Activated CD4-positive, alpha-beta T cell treated with anti-CD3 and anti-CD28 coated beads, Interleukin-2, amount 10 ng/mL, durations not matched to agents 7 days and 5 days (primary cell): ENCODE measurements around the gene KIN. TPM values are rescaled to one million over a fixed set of nuclear protein-coding genes. Genes with fewer than 3 reads are reported as not detected.
A peak's percentile ranks its signal among the peaks of the same experiment; 100 is the strongest.
"Not testable (repeated sequence)": the region's sequence is repeated elsewhere in the genome, so short reads cannot be mapped to it uniquely, and the experiment has no call there.

Source experiments
- CTCF ChIA-PET: fragments of 350-600 bp; sonication (Branson Sonifier 250); formaldehyde crosslinking; loops from one replicate; lab custom pipeline; 2021; ENCODE audit warnings: antibody characterized with exemption; lab: Charles Lee
- POLR2A ChIA-PET: fragments of 350-600 bp; sonication (Branson Sonifier 250); formaldehyde crosslinking; loops from one replicate; lab custom pipeline; 2021; ENCODE audit warnings: antibody characterized with exemption; lab: Charles Lee
- DNase-seq: peaks from one replicate; pipeline ENCODE4 v3.0.0-alpha.2; 2020
- H3K27ac Mint-ChIP-seq: one replicate; pipeline ENCODE4 v1.8.0; 2021; ENCODE audit warnings: mild to moderate bottlenecking, moderate library complexity, mixed read lengths
- H3K27me3 Mint-ChIP-seq: one replicate; pipeline ENCODE4 v1.8.0; 2021; ENCODE audit warnings: mixed read lengths
- H3K36me3 Mint-ChIP-seq: one replicate; pipeline ENCODE4 v1.8.0; 2021; ENCODE audit warnings: low read depth, mixed read lengths
- H3K4me1 Mint-ChIP-seq: one replicate; pipeline ENCODE4 v1.8.0; 2021; ENCODE audit warnings: mixed read lengths
- H3K4me3 Mint-ChIP-seq: one replicate; pipeline ENCODE4 v1.8.0; 2021; ENCODE audit warnings: mild to moderate bottlenecking, moderate library complexity, mixed read lengths
- H3K9me3 Mint-ChIP-seq: one replicate; pipeline ENCODE4 v1.8.0; 2021; ENCODE audit warnings: mixed read lengths
- total RNA-seq, 2 experiments: library from RNA; stranded (reverse); gene quantifications; one replicate each; pipeline ENCODE4 v1.2.3, GENCODE V29; 2021

Gene KIN
- total RNA-seq, 2 experiments from 2014 or later: 12.9 to 14.8 TPM

- peak; percentile 10 for DNase-seq
Observed at GRCh38 chr10:7788639-7789286, 970 bp upstream of the KIN start.

GRCh38 chr10:7787150-7787856 is 490 bp downstream of the KIN start:
- POLR2A ChIA-PET: interaction anchor here (0.6 kb wide), 1 partner anchor 11 kb away, joined by 3 read pairs; no protein-coding TSS in a partner anchor
- Mint-ChIP-seq H3K4me1 (peaks cover 47% of the 10 kb centered on the region), H3K27me3 (no peaks in the 10 kb centered on the region), H3K4me3 (no peak overlapping the region), H3K36me3 (peaks cover 20% of the 10 kb centered on the region), H3K27ac (no peak overlapping the region), H3K9me3 (no peaks in the 10 kb centered on the region)
- peak; percentile 10 for DNase-seq
- CTCF ChIA-PET: interaction anchor here (0.9 to 1.7 kb wide), 7 partner anchors 11 to 46 kb away, joined by 3 to 7 read pairs (median 4); partner anchors contain the start of gene TAF3

More at GRCh38 chr10:7788639-7789286, 970 bp upstream of the KIN start:
- no peaks in the 10 kb centered on the region for H3K9me3 Mint-ChIP-seq
- no peak overlapping the region for H3K4me3 Mint-ChIP-seq
- CTCF ChIA-PET: interaction anchor here (0.9 to 1.7 kb wide), 7 partner anchors 9 to 102 kb away, joined by 3 to 7 read pairs (median 4); partner anchors contain the start of gene TAF3
- H3K27me3 Mint-ChIP-seq: no peaks in the 10 kb centered on the region
- H3K27ac Mint-ChIP-seq: no peak overlapping the region
- peaks cover 51% of the 10 kb centered on the region for H3K4me1 Mint-ChIP-seq
- H3K36me3 Mint-ChIP-seq: peaks cover 30% of the 10 kb centered on the region
- POLR2A ChIA-PET: interaction anchor here (0.8 kb wide), 1 partner anchor 29 kb away, joined by 3 read pairs; the partner anchor contains the start of gene TAF3

- Mint-ChIP-seq H3K4me3 (no peak overlapping the region), H3K9me3 (no peaks in the 10 kb centered on the region), H3K27ac (no peak overlapping the region), H3K36me3 (peaks cover 13% of the 10 kb centered on the region), H3K27me3 (no peaks in the 10 kb centered on the region), H3K4me1 (peaks cover 38% of the 10 kb centered on the region)
- POLR2A ChIA-PET: interaction anchor here (0.6 kb wide), 1 partner anchor 277 kb away, joined by 5 read pairs; no protein-coding TSS in a partner anchor
- CTCF ChIA-PET: interaction anchor here (1.1 kb wide), 1 partner anchor 12 kb away, joined by 4 read pairs; no protein-coding TSS in a partner anchor
- no peak for DNase-seq
Observed at GRCh38 chr10:7786430-7786829, 1.4 kb downstream of the KIN start.

GRCh38 chr10:7782194-7782593 is 5.6 kb downstream of the KIN start:
- H3K27ac Mint-ChIP-seq, H3K9me3 Mint-ChIP-seq, H3K27me3 Mint-ChIP-seq, DNase-seq, POLR2A ChIA-PET, H3K4me3 Mint-ChIP-seq: not testable (repeated sequence)
- H3K4me1 Mint-ChIP-seq: peaks cover 19% of the 10 kb centered on the region
- H3K36me3 Mint-ChIP-seq: peaks cover 32% of the 10 kb centered on the region
- CTCF ChIA-PET: interaction anchor here (0.6 kb wide), 2 partner anchors 11 to 1259 kb away, joined by 3 read pairs; no protein-coding TSS in a partner anchor

GRCh38 chr10:7776777-7777176 is 11.0 kb downstream of the KIN start:
- ChIA-PET CTCF (interaction anchor here (0.6 to 1.1 kb wide), 5 partner anchors 88 to 1505 kb away, joined by 3 to 4 read pairs (median 3); no protein-coding TSS in a partner anchor), POLR2A (no interaction called here)
- H3K4me3 Mint-ChIP-seq: no peak overlapping the region
- H3K36me3 Mint-ChIP-seq: peaks cover 45% of the 10 kb centered on the region
- H3K27ac Mint-ChIP-seq: no peak overlapping the region
- no peaks in the 10 kb centered on the region for H3K27me3 Mint-ChIP-seq
- no peaks in the 10 kb centered on the region for H3K9me3 Mint-ChIP-seq
- peaks cover 4% of the 10 kb centered on the region for H3K4me1 Mint-ChIP-seq
- no peak for DNase-seq

GRCh38 chr10:7773845-7774801 is 13.7 kb downstream of the KIN start:
- CTCF ChIA-PET: interaction anchor here (0.7 to 0.9 kb wide), 2 partner anchors 13 to 22 kb away, joined by 3 to 4 read pairs; no protein-coding TSS in a partner anchor
- Mint-ChIP-seq H3K9me3 (no peaks in the 10 kb centered on the region), H3K27ac (no peak overlapping the region), H3K4me1 (no peaks in the 10 kb centered on the region), H3K36me3 (peaks cover 38% of the 10 kb centered on the region), H3K4me3 (no peak overlapping the region), H3K27me3 (no peaks in the 10 kb centered on the region)
- no peak for DNase-seq
- POLR2A ChIA-PET: no interaction called here

- no peak overlapping the region for H3K4me3 Mint-ChIP-seq
- POLR2A ChIA-PET: no interaction called here
- H3K27ac Mint-ChIP-seq: no peak overlapping the region
- no peak for DNase-seq
- CTCF ChIA-PET: interaction anchor here (1.6 kb wide), 1 partner anchor 10 kb away, joined by 4 read pairs; no protein-coding TSS in a partner anchor
- no peaks in the 10 kb centered on the region for H3K9me3 Mint-ChIP-seq
- H3K4me1 Mint-ChIP-seq: peaks cover 2% of the 10 kb centered on the region
- H3K27me3 Mint-ChIP-seq: no peaks in the 10 kb centered on the region
- H3K36me3 Mint-ChIP-seq: peaks cover 46% of the 10 kb centered on the region
Observed at GRCh38 chr10:7768417-7768816, 19.4 kb downstream of the KIN start.

GRCh38 chr10:7767209-7767608 is 20.6 kb downstream of the KIN start:
- ChIA-PET CTCF (interaction anchor here (0.7 to 1.6 kb wide), 4 partner anchors 9 to 1686 kb away, joined by 3 to 4 read pairs (median 4); partner anchors contain the start of genes ATP5F1C and KIN), POLR2A (no interaction called here)
- H3K9me3 Mint-ChIP-seq: no peaks in the 10 kb centered on the region
- H3K27ac Mint-ChIP-seq: no peak overlapping the region
- H3K4me3 Mint-ChIP-seq: no peak overlapping the region
- no peaks in the 10 kb centered on the region for H3K27me3 Mint-ChIP-seq
- peaks cover 2% of the 10 kb centered on the region for H3K4me1 Mint-ChIP-seq
- no peak for DNase-seq
- peaks cover 52% of the 10 kb centered on the region for H3K36me3 Mint-ChIP-seq

GRCh38 chr10:7766241-7766640 is 21.6 kb downstream of the KIN start:
- Mint-ChIP-seq H3K27me3 (no peaks in the 10 kb centered on the region), H3K4me3 (no peak overlapping the region), H3K27ac (no peak overlapping the region), H3K36me3 (peaks cover 54% of the 10 kb centered on the region), H3K4me1 (peaks cover 2% of the 10 kb centered on the region), H3K9me3 (no peaks in the 10 kb centered on the region)
- CTCF ChIA-PET: interaction anchor here (0.6 kb wide), 1 partner anchor 27 kb away, joined by 3 read pairs; no protein-coding TSS in a partner anchor
- DNase-seq: no peak
- POLR2A ChIA-PET: no interaction called here

GRCh38 chr10:7763929-7764328 is 23.9 kb downstream of the KIN start:
- H3K4me3 Mint-ChIP-seq: no peak overlapping the region
- H3K9me3 Mint-ChIP-seq: no peaks in the 10 kb centered on the region
- CTCF ChIA-PET: interaction anchor here (1.0 kb wide), 1 partner anchor 48 kb away, joined by 3 read pairs; no protein-coding TSS in a partner anchor
- peaks cover 52% of the 10 kb centered on the region for H3K36me3 Mint-ChIP-seq
- no peak for DNase-seq
- H3K27ac Mint-ChIP-seq: no peak overlapping the region
- POLR2A ChIA-PET: no interaction called here
- H3K27me3 Mint-ChIP-seq: no peaks in the 10 kb centered on the region
- peaks cover 2% of the 10 kb centered on the region for H3K4me1 Mint-ChIP-seq

- no peaks in the 10 kb centered on the region for H3K27me3 Mint-ChIP-seq
- no peak overlapping the region for H3K27ac Mint-ChIP-seq
- peak; percentile 30 for DNase-seq
- ChIA-PET CTCF (interaction anchor here (0.7 to 1.2 kb wide), 3 partner anchors 10 to 233 kb away, joined by 3 to 5 read pairs (median 3); no protein-coding TSS in a partner anchor), POLR2A (no interaction called here)
- no peaks in the 10 kb centered on the region for H3K4me1 Mint-ChIP-seq
- H3K9me3 Mint-ChIP-seq: no peaks in the 10 kb centered on the region
- H3K36me3 Mint-ChIP-seq: peaks cover 37% of the 10 kb centered on the region
- H3K4me3 Mint-ChIP-seq: no peak overlapping the region
Observed at GRCh38 chr10:7756360-7756992, 31.3 kb downstream of the KIN start.
